T-helper 22 cell (primary cell): ENCODE results near the gene GEMIN2.
"Not testable (repeated sequence)": the region's sequence is repeated elsewhere in the genome, so short reads cannot be mapped to it uniquely, and the experiment has no call there.

Experiments
- DNase-seq: peaks from one replicate; pipeline ENCODE4 v3.0.0-alpha.2; 2020; ENCODE audit warnings: low read depth

GEMIN2 gene

GRCh38 chr14:39109893-39110715, 4.0 kb upstream of the GEMIN2 start:
- no peak for DNase-seq

GRCh38 chr14:39113685-39114072, 444 bp upstream of the GEMIN2 start:
- DNase-seq, result no peak

- no peak for DNase-seq
These were observed 8.4 kb downstream of the GEMIN2 start for GRCh38 chr14:39122330-39123138.

GRCh38 chr14:39137835-39138234, 23.7 kb downstream of the GEMIN2 start:
- DNase-seq, result not testable (repeated sequence)

- DNase-seq, result no peak
These were observed 24.3 kb downstream of the GEMIN2 start for GRCh38 chr14:39138440-39138839.

GRCh38 chr14:39140170-39140569, 26.0 kb downstream of the GEMIN2 start:
- DNase-seq, result no peak

GRCh38 chr14:39141623-39142022, 27.5 kb downstream of the GEMIN2 start:
- not testable (repeated sequence) for DNase-seq

- not testable (repeated sequence) for DNase-seq
These were observed 29.1 kb downstream of the GEMIN2 start for GRCh38 chr14:39143226-39143625.

- DNase-seq, result no peak
These were observed 31.3 kb downstream of the GEMIN2 start for GRCh38 chr14:39145266-39145966.

GRCh38 chr14:39154594-39155189, 40.6 kb downstream of the GEMIN2 start:
- DNase-seq, result no peak

- DNase-seq, result no peak
These were observed 43.4 kb downstream of the GEMIN2 start for GRCh38 chr14:39157491-39157890.

- DNase-seq, result no peak
These were observed 44.2 kb downstream of the GEMIN2 start for GRCh38 chr14:39158222-39158858.

GRCh38 chr14:39160494-39160893, 46.4 kb downstream of the GEMIN2 start:
- DNase-seq, result no peak

- DNase-seq, result not testable (repeated sequence)
These were observed 53.7 kb downstream of the GEMIN2 start for GRCh38 chr14:39167797-39168320.

GRCh38 chr14:39168591-39168990, 54.5 kb downstream of the GEMIN2 start:
- DNase-seq, result no peak

- no peak for DNase-seq
These were observed 55.4 kb downstream of the GEMIN2 start for GRCh38 chr14:39169541-39169900.

GRCh38 chr14:39173198-39173597, 59.1 kb downstream of the GEMIN2 start:
- no peak for DNase-seq

- peak; percentile 97 for DNase-seq
These were observed 60.7 kb downstream of the GEMIN2 start, which contains the start of gene PNN for GRCh38 chr14:39174560-39175444. Gene PNN, plus strand, starts transcription at chr14:39175254. Its CDS starts 26 bp downstream, at chr14:39175280.

GRCh38 chr14:39175445-39176262, 61.5 kb downstream of the GEMIN2 start:
- DNase-seq, result no peak
